Nephron (organoid): Measurements from ENCODE around the gene SHISAL1.
A peak's percentile ranks its signal among the peaks of the same experiment; 100 is the strongest.

Experiments
- H3K27ac Mint-ChIP-seq, 3 experiments: 2 replicates each; pipeline ENCODE4 v1.8.0; 2020; ENCODE audit warnings: mixed read lengths in 3 of 3, mild to moderate bottlenecking in 2 of 3, moderate library complexity in 1 of 3
- H3K27me3 Mint-ChIP-seq: 2 replicates; pipeline ENCODE4 v1.8.0; 2021; ENCODE audit warnings: low read depth, mild to moderate bottlenecking, moderate library complexity, mixed read lengths
- H3K36me3 Mint-ChIP-seq: 2 replicates; pipeline ENCODE4 v1.8.0; 2020; ENCODE audit warnings: low read depth, mixed read lengths
- H3K4me1 Mint-ChIP-seq: 2 replicates; pipeline ENCODE4 v1.8.0; 2020; ENCODE audit warnings: mixed read lengths
- H3K4me3 Mint-ChIP-seq, 3 experiments: 2 replicates each; pipeline ENCODE4 v1.8.0; 2020; ENCODE audit warnings: mild to moderate bottlenecking in 3 of 3, mixed read lengths in 3 of 3, moderate library complexity in 2 of 3
- H3K9me3 Mint-ChIP-seq: 2 replicates; pipeline ENCODE4 v1.8.0; 2020; ENCODE audit warnings: mixed read lengths
- TF ChIP-seq, protein P1 (sequence below), 3 experiments: fragments of 200-600 bp; sonication (generic); IDR thresholded peaks; one replicate each; pipeline ENCODE4 v1.5.0; 2021; ENCODE audit warnings: antibody characterized with exemption in 3 of 3; ENCODE audit not compliant: unreplicated experiment in 3 of 3

Gene SHISAL1

DNA sequence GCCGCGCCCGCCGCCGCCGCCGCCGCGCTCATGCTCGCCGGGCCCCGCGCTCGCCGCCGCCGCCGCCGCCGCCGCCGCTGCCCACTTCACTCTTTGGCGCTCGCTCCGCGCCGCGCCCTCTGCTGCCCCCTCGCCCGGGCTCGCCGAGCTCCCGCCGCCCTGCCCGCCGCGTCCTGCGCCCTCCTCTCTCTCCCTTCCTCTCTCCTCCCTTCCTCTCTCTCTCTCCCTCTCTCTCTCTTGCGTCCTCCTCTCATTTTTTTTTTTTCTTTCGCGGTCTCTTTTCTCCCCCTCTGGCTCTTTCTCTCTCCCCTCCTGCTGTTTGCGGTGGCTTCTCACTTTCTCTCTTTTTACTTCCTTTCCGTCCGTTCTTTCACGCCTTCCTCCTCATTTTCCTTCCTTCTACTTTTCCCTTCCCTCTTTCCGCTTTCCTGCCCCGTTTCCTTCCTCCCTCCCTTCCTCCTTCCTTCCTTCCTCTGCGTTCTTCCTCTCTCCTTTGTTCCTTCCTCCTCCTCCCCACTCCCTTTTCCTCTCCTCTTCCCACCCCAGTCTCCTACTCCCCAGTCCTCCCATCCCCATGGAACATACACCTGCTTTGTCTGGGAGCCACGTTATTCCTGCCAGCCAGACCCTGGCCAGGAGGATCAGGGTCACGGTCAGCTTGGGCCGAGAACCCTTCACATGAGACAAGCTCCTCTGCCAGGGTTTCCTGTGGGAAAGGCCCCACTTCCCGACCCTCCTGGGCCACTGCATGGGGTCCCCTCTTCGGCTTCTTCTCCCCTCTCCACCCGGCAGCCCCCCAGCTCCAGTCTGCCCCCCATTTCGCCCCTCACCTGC lies 19.3 kb upstream of the SHISAL1 start:
- Mint-ChIP-seq H3K4me1 (peaks cover 12% of the 10 kb centered on the region), H3K27ac (no peak overlapping the region), H3K4me3 (peak overlapping the region; percentile 79 to 86 (median 85)), H3K36me3 (no peaks in the 10 kb centered on the region), H3K9me3 (no peaks in the 10 kb centered on the region), H3K27me3 (peaks cover 49% of the 10 kb centered on the region)
- TF ChIP-seq, protein P1, sequence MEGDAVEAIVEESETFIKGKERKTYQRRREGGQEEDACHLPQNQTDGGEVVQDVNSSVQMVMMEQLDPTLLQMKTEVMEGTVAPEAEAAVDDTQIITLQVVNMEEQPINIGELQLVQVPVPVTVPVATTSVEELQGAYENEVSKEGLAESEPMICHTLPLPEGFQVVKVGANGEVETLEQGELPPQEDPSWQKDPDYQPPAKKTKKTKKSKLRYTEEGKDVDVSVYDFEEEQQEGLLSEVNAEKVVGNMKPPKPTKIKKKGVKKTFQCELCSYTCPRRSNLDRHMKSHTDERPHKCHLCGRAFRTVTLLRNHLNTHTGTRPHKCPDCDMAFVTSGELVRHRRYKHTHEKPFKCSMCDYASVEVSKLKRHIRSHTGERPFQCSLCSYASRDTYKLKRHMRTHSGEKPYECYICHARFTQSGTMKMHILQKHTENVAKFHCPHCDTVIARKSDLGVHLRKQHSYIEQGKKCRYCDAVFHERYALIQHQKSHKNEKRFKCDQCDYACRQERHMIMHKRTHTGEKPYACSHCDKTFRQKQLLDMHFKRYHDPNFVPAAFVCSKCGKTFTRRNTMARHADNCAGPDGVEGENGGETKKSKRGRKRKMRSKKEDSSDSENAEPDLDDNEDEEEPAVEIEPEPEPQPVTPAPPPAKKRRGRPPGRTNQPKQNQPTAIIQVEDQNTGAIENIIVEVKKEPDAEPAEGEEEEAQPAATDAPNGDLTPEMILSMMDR (IDR thresholded peaks at IDR 0.05; ENCODE audit: unreplicated experiment in 3 of 3) = no peak

DNA sequence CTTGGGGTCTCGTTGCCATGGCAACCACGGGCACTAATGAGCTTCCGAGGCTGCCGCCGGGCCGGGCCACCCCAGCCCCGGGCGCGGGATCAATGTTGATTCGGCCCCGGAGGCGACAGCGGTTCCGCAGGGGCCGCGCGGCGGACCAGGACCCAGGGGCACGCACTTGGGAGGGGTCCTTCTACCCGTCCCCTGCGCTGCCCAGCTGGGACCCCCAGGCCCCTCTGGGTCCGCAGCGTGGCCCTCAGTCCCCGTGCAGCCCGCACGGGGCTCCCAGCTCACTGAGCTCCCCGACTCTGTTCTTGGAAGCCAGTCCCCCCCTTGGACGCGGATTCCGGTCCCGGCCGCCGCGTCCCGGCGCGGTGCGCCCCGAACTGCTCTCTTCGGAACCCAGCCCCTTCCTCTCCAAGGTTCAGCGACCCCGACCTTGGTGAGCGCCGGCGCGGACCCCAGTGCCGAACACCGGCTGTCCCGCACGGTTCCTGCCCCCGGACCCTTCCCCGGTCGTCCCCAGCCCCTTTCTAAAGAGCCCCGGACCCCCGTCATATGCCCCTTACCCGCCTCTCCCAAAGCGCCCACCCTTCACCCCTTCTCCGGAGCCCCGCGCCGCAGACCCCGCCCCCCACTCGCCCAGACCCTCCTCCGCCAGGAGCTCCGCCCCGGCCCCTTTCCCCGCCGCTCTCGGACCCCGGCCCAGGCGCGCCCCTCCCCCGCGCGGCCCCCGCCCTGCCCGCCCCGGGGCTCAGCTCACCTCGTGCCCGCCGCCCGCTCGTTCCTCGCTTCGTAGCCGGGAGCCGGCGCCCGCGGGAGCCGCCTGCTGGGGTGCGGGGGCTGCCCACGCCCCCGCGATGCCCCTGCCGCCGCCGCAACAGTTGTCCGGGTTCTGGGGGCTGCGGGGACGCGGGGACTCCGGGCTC lies 18.3 kb upstream of the SHISAL1 start:
- H3K4me3 Mint-ChIP-seq = peak overlapping the region in 2 of 3 experiments; percentile 16 to 63

DNA sequence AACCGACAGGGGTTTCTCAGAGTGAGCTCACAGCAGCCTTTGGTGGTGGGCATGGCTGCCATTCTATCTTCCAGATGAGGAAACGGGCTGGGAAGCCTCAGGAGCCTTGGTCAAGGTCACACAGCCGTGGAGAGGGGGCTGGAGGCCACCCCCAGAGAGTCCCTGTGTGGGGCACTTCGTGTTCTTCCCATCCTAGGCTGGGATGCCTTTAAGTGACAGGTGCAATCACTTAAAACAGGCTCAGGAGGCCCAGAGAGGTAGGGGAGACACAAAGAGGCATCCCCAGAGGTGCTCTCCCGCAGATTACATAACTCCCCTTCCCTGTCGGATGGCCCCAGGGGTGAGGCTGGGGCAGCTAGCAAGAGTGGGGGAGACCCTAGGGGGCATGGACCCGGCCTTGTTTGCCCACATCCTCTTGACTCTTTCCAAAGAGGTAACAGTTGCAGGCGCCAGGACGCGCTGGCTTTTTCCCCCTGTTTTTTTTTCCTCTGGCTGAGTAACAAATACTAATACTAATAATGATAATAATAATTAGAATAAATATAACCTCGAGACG lies 17.5 kb upstream of the SHISAL1 start:
- TF ChIP-seq, protein P1 (IDR thresholded peaks at IDR 0.05; ENCODE audit: unreplicated experiment in 3 of 3) = no peak
- no peaks in the 10 kb centered on the region for H3K9me3 Mint-ChIP-seq
- peak overlapping the region in 2 of 3 experiments; percentile 68 to 73 for H3K4me3 Mint-ChIP-seq
- H3K36me3 Mint-ChIP-seq = no peaks in the 10 kb centered on the region
- peaks cover 26% of the 10 kb centered on the region for H3K4me1 Mint-ChIP-seq
- no peak overlapping the region for H3K27ac Mint-ChIP-seq
- H3K27me3 Mint-ChIP-seq = peaks cover 63% of the 10 kb centered on the region

More for the DNA sequence above, 18.3 kb upstream of the SHISAL1 start:
- TF ChIP-seq, protein P1 (IDR thresholded peaks at IDR 0.05; ENCODE audit: unreplicated experiment in 3 of 3) = no peak
- no peak overlapping the region for H3K27ac Mint-ChIP-seq
- peaks cover 22% of the 10 kb centered on the region for H3K4me1 Mint-ChIP-seq
- H3K9me3 Mint-ChIP-seq = no peaks in the 10 kb centered on the region
- H3K36me3 Mint-ChIP-seq = no peaks in the 10 kb centered on the region
- peaks cover 58% of the 10 kb centered on the region for H3K27me3 Mint-ChIP-seq

DNA sequence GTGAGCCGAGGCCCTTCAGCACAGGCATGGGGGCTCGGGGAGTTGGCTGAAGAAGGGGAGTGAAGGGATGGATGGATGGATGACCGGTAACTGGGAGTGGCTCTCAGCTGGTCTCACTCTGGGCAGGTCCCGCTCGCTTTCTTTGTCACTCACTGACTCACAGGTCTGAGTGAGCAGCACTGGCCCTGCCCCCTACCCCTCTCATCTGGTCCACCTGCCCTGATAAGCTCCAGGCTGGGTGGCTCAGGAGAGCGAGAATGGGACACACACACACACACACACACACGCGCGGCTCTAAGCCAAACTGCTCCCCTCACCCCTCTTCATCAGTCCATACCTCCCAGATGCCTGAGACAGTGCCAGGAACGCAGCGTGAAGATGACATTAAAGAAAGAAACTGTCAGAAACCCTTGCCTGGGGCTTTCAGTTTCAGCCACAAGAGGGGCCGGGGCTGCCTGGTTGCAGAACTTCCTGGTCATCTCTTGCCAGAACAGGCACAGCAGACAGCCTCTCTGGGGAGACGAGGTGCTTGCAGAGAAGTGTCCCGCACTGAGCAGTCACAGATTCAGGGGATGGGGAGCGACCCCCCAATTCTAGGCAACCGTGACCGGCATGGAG lies 16.5 kb upstream of the SHISAL1 start:
- TF ChIP-seq, protein P1 (IDR thresholded peaks at IDR 0.05; ENCODE audit: unreplicated experiment in 3 of 3) = no peak
- Mint-ChIP-seq H3K27me3 (peaks cover 63% of the 10 kb centered on the region), H3K9me3 (no peaks in the 10 kb centered on the region), H3K4me1 (peaks cover 30% of the 10 kb centered on the region), H3K27ac (peak overlapping the region in 1 of 3 experiments; percentile 34), H3K4me3 (peak overlapping the region; percentile 68 to 74 (median 73)), H3K36me3 (no peaks in the 10 kb centered on the region)

DNA sequence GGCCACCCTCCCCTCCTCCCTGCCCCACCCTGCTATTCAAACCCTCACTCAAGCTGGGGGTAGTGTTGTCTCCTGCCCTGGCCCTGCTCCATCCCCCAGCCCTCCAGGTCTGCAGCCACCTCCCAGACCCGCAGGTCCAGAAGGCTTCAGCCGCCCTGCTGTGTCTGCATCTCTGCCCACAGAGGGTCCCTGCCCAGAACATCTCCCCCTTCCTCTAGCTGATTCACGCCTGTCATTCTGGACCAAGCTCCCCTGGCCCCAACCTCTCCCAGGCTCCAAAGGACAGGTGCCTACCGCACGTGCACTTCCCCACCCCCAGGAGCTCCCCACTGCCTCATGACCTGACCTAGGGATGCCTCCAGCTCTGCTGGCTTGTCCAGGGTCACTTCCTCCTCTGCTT lies 16.0 kb upstream of the SHISAL1 start:
- H3K27me3 Mint-ChIP-seq = peaks cover 63% of the 10 kb centered on the region
- no peaks in the 10 kb centered on the region for H3K9me3 Mint-ChIP-seq
- no peak overlapping the region for H3K27ac Mint-ChIP-seq
- H3K4me1 Mint-ChIP-seq = peaks cover 32% of the 10 kb centered on the region
- H3K4me3 Mint-ChIP-seq = peak overlapping the region in 1 of 3 experiments; percentile 23
- TF ChIP-seq, protein P1 (IDR thresholded peaks at IDR 0.05; ENCODE audit: unreplicated experiment in 3 of 3) = no peak
- no peaks in the 10 kb centered on the region for H3K36me3 Mint-ChIP-seq
